T47D (cell line): ENCODE data around the gene FAM229B.
A peak's percentile ranks its signal among the peaks of the same experiment; 100 is the strongest.
"Not testable (repeated sequence)": the region's sequence is repeated elsewhere in the genome, so short reads cannot be mapped to it uniquely, and the experiment has no call there.

Source experiments
- DNase-seq, 2 experiments: peaks; one replicate each; pipeline versions ENCODE4 v3.0.0 to v3.0.0-alpha.2; 2011 to 2012; ENCODE audit warnings: low read depth in 1 of 2, low spot score in 1 of 2
- JUND ChIP-seq: IDR thresholded peaks from 2 replicates; pipeline ENCODE4 v1.6.1; 2012; ENCODE audit warnings: low read depth
- in situ Hi-C: cut with HindIII; loops from 2 replicates; pipeline ENCODE4 v1.10.0; 2016; ENCODE audit warnings: low sequenced_read_pairs, low pct_unique_long_range_greater_than_20kb

The FAM229B gene

GRCh38 chr6:112087916-112088315 lies 525 bp downstream of the FAM229B start:
- TF ChIP-seq JUND = no peak
- peak in 1 of 2 experiments; percentile 0 for DNase-seq
- in situ Hi-C loops = no loop called here

GRCh38 chr6:112096901-112097300 lies 9.5 kb downstream of the FAM229B start:
- in situ Hi-C loops = no loop called here
- no peak for TF ChIP-seq JUND
- DNase-seq = no peak

DNA sequence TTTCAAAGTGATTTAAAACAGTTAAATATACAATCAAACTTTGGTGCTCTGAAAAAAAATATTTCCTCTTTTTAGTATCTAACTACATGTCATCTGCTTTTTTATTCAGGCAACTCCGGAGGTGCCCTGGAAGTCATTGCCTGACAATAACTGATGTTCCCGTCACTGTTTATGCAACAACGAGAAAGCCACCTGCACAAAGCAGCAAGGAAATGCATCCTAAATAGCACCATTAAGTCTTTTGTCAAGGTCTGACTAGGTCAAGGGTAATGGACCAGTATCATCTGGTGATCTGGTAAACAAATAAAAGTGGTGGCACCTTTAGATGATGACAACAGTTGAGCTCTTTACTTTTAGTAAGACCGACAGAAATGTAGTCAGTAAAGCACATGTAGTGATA lies 13.2 kb downstream of the FAM229B start:
- TF ChIP-seq JUND = no peak
- in situ Hi-C loops = no loop called here
- DNase-seq = no peak

DNA sequence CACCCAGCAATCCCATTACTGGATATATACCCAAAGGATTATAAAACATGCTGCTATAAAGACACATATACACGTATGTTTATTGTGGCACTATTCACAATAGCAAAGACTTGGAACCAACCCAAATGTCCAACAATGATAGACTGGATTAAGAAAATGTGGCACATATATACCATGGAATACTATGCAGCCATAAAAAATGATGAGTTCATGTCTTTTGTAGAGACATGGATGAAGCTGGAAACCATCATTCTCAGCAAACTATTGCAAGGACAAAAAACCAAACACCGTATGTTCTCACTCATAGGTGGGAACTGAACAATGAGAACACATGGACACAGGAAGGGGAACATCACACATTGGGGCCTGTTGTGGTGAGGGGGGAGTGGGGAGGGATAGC lies 18.6 kb downstream of the FAM229B start:
- DNase-seq, in situ Hi-C loops: not testable (repeated sequence)

GRCh38 chr6:112106562-112106961 lies 19.2 kb downstream of the FAM229B start:
- in situ Hi-C loops = no loop called here
- TF ChIP-seq JUND = no peak
- no peak for DNase-seq

DNA sequence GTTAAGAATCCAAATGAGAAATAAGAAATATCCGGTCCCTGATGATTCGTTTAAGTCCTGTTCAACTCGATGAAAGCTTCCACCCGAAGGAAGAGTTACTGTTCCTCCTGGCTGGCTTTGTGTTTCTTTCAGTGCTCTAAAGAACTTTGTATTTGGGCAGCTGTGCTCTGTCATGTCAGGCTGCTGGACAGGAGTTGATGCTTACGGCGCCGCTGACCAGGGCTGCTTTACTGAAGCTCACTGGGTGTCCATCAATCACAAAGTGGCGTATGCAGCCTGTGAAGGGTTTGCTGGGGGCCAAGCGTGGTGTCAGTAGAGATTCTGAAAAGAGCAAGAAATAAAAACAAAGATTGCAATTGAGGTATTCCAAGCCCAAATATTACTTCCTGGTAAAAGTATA lies 21.9 kb downstream of the FAM229B start:
- no peak for TF ChIP-seq JUND
- DNase-seq = no peak
- in situ Hi-C loops = no loop called here

GRCh38 chr6:112113431-112113830 lies 26.0 kb downstream of the FAM229B start:
- no peak for DNase-seq
- in situ Hi-C loops = no loop called here
- TF ChIP-seq JUND = no peak

DNA sequence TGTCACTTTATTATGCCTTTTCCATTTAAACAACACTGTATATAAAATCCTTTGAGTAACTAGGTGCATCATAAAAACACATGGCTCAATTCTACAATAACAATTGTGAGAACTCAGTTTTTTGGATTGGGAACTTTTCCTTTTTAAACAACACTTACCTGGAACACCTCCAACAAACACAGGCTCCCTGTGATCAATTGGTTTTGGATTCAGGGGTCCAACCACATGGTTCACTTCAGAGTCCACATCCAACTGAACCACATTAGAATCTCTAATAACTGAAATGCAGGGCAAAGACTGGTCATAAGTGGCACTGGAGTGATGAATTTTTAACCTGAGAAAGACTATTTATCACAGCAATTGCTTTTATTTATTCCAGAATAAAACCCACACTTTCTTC lies 26.5 kb downstream of the FAM229B start:
- DNase-seq = no peak
- no peak for TF ChIP-seq JUND
- in situ Hi-C loops = no loop called here

GRCh38 chr6:112114577-112115223 lies 27.3 kb downstream of the FAM229B start:
- DNase-seq = no peak
- no peak for TF ChIP-seq JUND
- in situ Hi-C loops = no loop called here

DNA sequence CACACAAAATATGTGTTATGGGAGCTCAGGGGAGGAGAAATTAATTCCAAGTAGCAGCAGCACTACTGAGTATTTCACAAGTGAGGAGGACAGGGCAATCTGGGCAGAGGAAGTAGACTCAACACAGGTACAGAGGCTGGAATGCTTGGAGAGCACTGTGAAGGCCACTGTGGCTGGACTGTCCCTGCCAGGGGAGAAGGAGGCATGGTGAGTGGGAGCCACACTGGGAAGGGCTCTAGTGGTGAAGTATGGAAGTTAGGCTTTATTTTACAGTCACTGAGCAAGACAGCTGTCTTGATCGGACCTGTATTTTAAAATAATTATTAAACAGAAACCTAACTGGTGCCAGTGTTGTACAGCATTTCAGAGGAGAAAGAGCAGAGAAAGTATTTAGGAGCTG lies 28.8 kb downstream of the FAM229B start:
- DNase-seq = no peak
- TF ChIP-seq JUND = no peak
- in situ Hi-C loops = no loop called here

GRCh38 chr6:112117554-112117953 lies 30.2 kb downstream of the FAM229B start:
- DNase-seq = no peak
- in situ Hi-C loops = no loop called here

DNA sequence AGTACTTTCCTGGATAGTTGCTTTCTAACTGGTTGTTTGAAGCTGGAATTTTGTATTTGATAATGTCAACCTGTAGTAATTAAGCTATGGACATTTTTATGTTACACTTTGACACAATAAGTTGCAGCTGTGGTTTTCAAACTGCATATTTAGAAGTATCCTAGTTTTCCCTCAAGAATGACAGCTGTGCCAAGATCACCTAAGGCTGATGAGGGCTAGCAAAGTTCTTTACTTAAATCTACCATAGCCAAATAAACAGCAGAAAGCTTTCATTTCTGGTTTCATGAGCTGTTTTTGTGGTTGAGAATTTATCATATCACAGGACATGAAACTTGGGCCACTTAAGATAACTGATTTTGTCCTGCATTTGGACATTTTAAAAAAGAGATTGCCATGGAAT lies 30.6 kb downstream of the FAM229B start:
- in situ Hi-C loops = no loop called here
- no peak for TF ChIP-seq JUND
- no peak for DNase-seq

More at GRCh38 chr6:112117554-112117953, 30.2 kb downstream of the FAM229B start:
- no peak for TF ChIP-seq JUND

GRCh38 chr6:112122756-112123155 lies 35.4 kb downstream of the FAM229B start:
- no peak for TF ChIP-seq JUND
- DNase-seq = no peak
- in situ Hi-C loops = no loop called here

- in situ Hi-C loops = no loop called here
- DNase-seq = no peak
- no peak for TF ChIP-seq JUND
Observed at GRCh38 chr6:112123982-112124381, 36.6 kb downstream of the FAM229B start.
